Keratinocyte (primary cell): ENCODE measurements around the gene FAM184B. TPM values are rescaled to one million over a fixed set of nuclear protein-coding genes. Genes with fewer than 3 reads are reported as not detected.

Experiments used
- DNase-seq: peaks from one replicate; pipeline ENCODE4 v3.0.0-alpha.2; 2011; ENCODE audit warnings: low read depth, missing footprints, low spot score
- FAIRE-seq: peaks from 2 replicates; lab custom pipeline; 2011; peaks lifted over from hg19 to GRCh38; lab: Jason Lieb, UNC
- H2AFZ ChIP-seq: 2 replicates; pipeline ENCODE4 v1.6.0; 2012; ENCODE audit warnings: low read length, control low read depth, inconsistent platforms; ENCODE audit not compliant: control insufficient read depth
- H3K27ac ChIP-seq: 2 replicates; pipeline ENCODE4 v1.5.1; 2011; ENCODE audit warnings: low read length; ENCODE audit not compliant: control insufficient read depth, insufficient read depth
- H3K27me3 ChIP-seq: 3 replicates; pipeline ENCODE4 v1.6.0; 2011; ENCODE audit warnings: low read length; ENCODE audit not compliant: control insufficient read depth, insufficient read depth; ENCODE audit errors: extremely low read depth
- H3K36me3 ChIP-seq, 2 experiments: 2 replicates in 1 of 2; 3 replicates in 1 of 2; pipeline ENCODE4 v1.5.1; 2011; ENCODE audit warnings: low read length in 2 of 2, mild to moderate bottlenecking in 1 of 2; ENCODE audit not compliant: control insufficient read depth in 2 of 2, insufficient read depth in 2 of 2; ENCODE audit errors: extremely low read depth in 1 of 2
- H3K4me1 ChIP-seq: 3 replicates; pipeline ENCODE4 v1.5.1; 2011; ENCODE audit warnings: low read length; ENCODE audit not compliant: control insufficient read depth, insufficient read depth; ENCODE audit errors: extremely low read depth
- H3K4me2 ChIP-seq: 3 replicates; pipeline ENCODE4 v1.6.0; 2011; ENCODE audit warnings: low read depth, low read length; ENCODE audit not compliant: control insufficient read depth, insufficient read depth; ENCODE audit errors: extremely low read depth
- H3K4me3 ChIP-seq, 3 experiments: fragments of 200-600 bp in 1 of 3; sonication (generic) in 1 of 3; 2 replicates in 2 of 3; 3 replicates in 1 of 3; pipeline ENCODE4 v1.5.1; 2011 to 2016; ENCODE audit warnings: low read length in 3 of 3, mild to moderate bottlenecking in 3 of 3, control low read depth in 2 of 3, inconsistent platforms in 1 of 3, low read depth in 1 of 3, mixed read lengths in 1 of 3, mixed run types in 1 of 3, moderate library complexity in 1 of 3; ENCODE audit not compliant: control insufficient read depth in 2 of 3, insufficient read depth in 2 of 3; ENCODE audit errors: extremely low read depth in 1 of 3
- H3K79me2 ChIP-seq: 2 replicates; pipeline ENCODE4 v1.6.0; 2012; ENCODE audit warnings: low read length; ENCODE audit not compliant: control insufficient read depth, insufficient read depth
- H3K9ac ChIP-seq: 3 replicates; pipeline ENCODE4 v1.6.0; 2011; ENCODE audit warnings: low read length; ENCODE audit not compliant: control insufficient read depth, insufficient read depth; ENCODE audit errors: extremely low read depth
- H3K9me1 ChIP-seq: 3 replicates; pipeline ENCODE4 v1.6.0; 2011; ENCODE audit warnings: low read length; ENCODE audit not compliant: control insufficient read depth, insufficient read depth; ENCODE audit errors: extremely low read depth
- H3K9me3 ChIP-seq: 2 replicates; pipeline ENCODE4 v1.5.1; 2012; ENCODE audit warnings: low read depth, low read length; ENCODE audit not compliant: control insufficient read depth
- H4K20me1 ChIP-seq: 3 replicates; pipeline ENCODE4 v1.6.0; 2011; ENCODE audit warnings: low read length; ENCODE audit not compliant: control insufficient read depth, insufficient read depth; ENCODE audit errors: extremely low read depth
- EZH2 ChIP-seq: IDR thresholded peaks from one replicate; pipeline ENCODE4 v1.6.1; 2012; ENCODE audit warnings: inconsistent platforms, mild to moderate bottlenecking, low read length, moderate library complexity
- dilution Hi-C: fragments of 300-500 bp; cut with MboI; formaldehyde crosslinking; loops from one replicate; pipeline ENCODE4 v1.7.0; 2020; ENCODE audit warnings: low sequenced_read_pairs; ENCODE audit not compliant: extremely low pct_ligation_motif_present
- polyA plus RNA-seq, 5 experiments: library from polyadenylated mRNA; depleted of rRNA in 3 of 5; stranded (reverse) in 3 of 5; stranded (forward) in 1 of 5; unstranded in 1 of 5; fragments of >200 nt; gene quantifications; 1 replicate in 1 of 5; 2 replicates in 3 of 5; 3 replicates in 1 of 5; pipeline versions ENCODE4 v1.2.1 to v1.2.3, GENCODE V29; 2011 to 2012; ENCODE audit warnings: missing spikeins in 2 of 5, low read depth in 1 of 5, low replicate concordance in 1 of 5
- TF ChIP-seq, protein P1 (sequence below), 3 experiments: IDR thresholded peaks in 1 of 3; conservative IDR thresholded peaks in 1 of 3; optimal IDR thresholded peaks in 1 of 3; 2 replicates in 2 of 3; 3 replicates in 1 of 3; pipeline versions ENCODE3 to v1.5.1; 2011; ENCODE audit warnings: low read length in 3 of 3, mild to moderate bottlenecking in 3 of 3, moderate library complexity in 2 of 3, control low read depth in 1 of 3, inconsistent platforms in 1 of 3; ENCODE audit not compliant: insufficient read depth in 2 of 3; ENCODE audit errors: extremely low read depth in 1 of 3

FAM184B gene
- polyA plus RNA-seq, 1 donor (not counting 4 experiments of a cell fraction or from before 2014, with no cell fraction given), result 0.01 TPM

DNA sequence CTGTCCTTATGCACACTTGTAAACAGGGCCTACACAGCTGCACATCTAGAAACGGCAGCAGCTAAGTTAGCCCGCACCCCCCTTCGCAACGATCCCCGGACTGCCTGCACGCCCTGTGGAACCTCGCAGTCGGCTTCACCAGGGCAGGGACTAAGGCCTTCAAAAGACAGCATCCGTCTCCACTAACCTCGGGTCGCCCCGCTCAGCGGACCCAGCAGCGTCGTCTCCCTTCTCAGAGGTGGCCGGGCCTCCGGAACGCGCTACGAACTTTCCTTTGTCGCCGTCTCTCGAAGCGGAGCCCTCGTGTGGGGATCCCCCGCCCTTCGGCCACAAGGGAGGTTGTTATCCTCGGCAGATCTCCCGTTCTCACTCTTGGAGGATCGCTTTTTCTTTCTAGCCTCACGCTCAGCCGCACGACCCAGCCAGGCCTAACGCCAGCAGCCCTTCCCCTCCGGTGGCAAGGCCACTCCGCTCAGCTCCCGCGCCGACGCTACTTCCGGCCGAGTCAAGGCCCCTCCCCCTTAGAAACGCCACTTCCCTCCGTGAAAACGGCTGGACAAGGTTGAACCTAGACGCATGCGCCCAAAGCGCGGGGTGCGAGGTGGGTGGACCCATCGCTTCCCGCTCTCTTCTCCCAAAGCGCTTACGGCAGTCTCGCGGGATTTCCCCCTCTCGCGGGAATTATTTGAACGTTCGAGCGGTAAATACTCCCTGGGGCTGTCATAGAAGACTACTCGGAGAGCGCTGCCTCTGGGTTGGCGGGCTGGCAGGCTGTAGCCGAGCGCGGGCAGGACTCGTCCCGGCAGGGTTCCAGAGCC, 29.0 kb upstream of the FAM184B start, which contains the start of the genes DCAF16 and NCAPG:
Gene DCAF16 (minus strand): TSS at position 498 of the 818 bp plus-strand sequence. CDS start 6,616 bp downstream, outside the sequence.
Gene NCAPG (plus strand): TSS at position 720 of the 818 bp plus-strand sequence. CDS start 99 bp downstream, outside the sequence.
- H3K79me2 ChIP-seq, result peaks cover 91% of the 10 kb centered on the region
- no peaks in the 10 kb centered on the region for H3K9me1 ChIP-seq
- no peaks in the 10 kb centered on the region for H3K27me3 ChIP-seq
- peak within 1 kb of the TSS; percentile 83 to 95 (median 90) for H3K4me3 ChIP-seq
- dilution Hi-C loops, result no loop called here
- no peaks in the 10 kb centered on the region for H4K20me1 ChIP-seq
- peak within 1 kb of the TSS; percentile 96 for H2AFZ ChIP-seq
- H3K9me3 ChIP-seq, result no peaks in the 10 kb centered on the region
- TF ChIP-seq, protein P1, sequence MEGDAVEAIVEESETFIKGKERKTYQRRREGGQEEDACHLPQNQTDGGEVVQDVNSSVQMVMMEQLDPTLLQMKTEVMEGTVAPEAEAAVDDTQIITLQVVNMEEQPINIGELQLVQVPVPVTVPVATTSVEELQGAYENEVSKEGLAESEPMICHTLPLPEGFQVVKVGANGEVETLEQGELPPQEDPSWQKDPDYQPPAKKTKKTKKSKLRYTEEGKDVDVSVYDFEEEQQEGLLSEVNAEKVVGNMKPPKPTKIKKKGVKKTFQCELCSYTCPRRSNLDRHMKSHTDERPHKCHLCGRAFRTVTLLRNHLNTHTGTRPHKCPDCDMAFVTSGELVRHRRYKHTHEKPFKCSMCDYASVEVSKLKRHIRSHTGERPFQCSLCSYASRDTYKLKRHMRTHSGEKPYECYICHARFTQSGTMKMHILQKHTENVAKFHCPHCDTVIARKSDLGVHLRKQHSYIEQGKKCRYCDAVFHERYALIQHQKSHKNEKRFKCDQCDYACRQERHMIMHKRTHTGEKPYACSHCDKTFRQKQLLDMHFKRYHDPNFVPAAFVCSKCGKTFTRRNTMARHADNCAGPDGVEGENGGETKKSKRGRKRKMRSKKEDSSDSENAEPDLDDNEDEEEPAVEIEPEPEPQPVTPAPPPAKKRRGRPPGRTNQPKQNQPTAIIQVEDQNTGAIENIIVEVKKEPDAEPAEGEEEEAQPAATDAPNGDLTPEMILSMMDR (optimal IDR thresholded peaks at IDR 0.05 in 1 of 3, IDR thresholded peaks at IDR 0.05 in 1 of 3, conservative IDR thresholded peaks at IDR 0.05 in 1 of 3; ENCODE audit: extremely low read depth in 1 of 3, insufficient read depth in 2 of 3, low read length in 3 of 3), result no peak
- no peak for TF ChIP-seq EZH2
- H3K4me2 ChIP-seq, result peak within 1 kb of the TSS; percentile 95
- H3K36me3 ChIP-seq, result peaks cover 0 to 9% of the 10 kb centered on the region in 2 experiments
- DNase-seq, result peak; percentile 87
- peak; percentile 91 for FAIRE-seq
- H3K4me1 ChIP-seq, result peaks cover 17% of the 10 kb centered on the region
- H3K27ac ChIP-seq, result peak within 1 kb of the TSS; percentile 92
- H3K9ac ChIP-seq, result peak within 1 kb of the TSS; percentile 93

DNA sequence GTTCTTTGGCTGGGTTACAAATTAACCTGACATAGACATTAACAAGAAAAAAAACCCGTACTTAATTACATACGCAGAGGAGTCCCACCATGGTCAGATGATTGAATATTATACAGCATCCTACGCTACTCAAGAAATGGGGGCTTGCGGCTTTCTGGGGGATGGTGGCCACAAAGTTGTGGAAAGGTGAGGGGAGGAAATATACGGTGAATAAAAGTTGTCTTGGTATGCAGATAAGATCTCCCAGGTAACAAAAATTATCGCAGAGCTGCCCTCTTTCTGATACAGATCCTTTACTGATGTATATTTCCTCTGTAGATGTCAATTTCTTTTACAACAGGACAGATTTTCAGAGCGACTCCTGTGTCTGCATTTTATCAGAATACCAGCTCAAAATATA, 28.2 kb upstream of the FAM184B start:
- dilution Hi-C loops, result no loop called here
- peak overlapping the region; percentile 95 for H3K4me2 ChIP-seq
- peaks cover 90% of the 10 kb centered on the region for H3K79me2 ChIP-seq
- TF ChIP-seq, protein P1 (optimal IDR thresholded peaks at IDR 0.05 in 1 of 3, IDR thresholded peaks at IDR 0.05 in 1 of 3, conservative IDR thresholded peaks at IDR 0.05 in 1 of 3; ENCODE audit: extremely low read depth in 1 of 3, insufficient read depth in 2 of 3, low read length in 3 of 3), result no peak
- TF ChIP-seq EZH2, result no peak
- H3K36me3 ChIP-seq, result peaks cover under 1 to 9% of the 10 kb centered on the region in 2 experiments
- H3K27ac ChIP-seq, result peak overlapping the region; percentile 92
- no peaks in the 10 kb centered on the region for H3K27me3 ChIP-seq
- peaks cover 17% of the 10 kb centered on the region for H3K4me1 ChIP-seq
- peak overlapping the region; percentile 69 to 95 (median 83) for H3K4me3 ChIP-seq
- DNase-seq (no peak), FAIRE-seq (no peak)
- no peak overlapping the region for H2AFZ ChIP-seq
- no peaks in the 10 kb centered on the region for H3K9me1 ChIP-seq
- H3K9me3 ChIP-seq, result no peaks in the 10 kb centered on the region
- H4K20me1 ChIP-seq, result no peaks in the 10 kb centered on the region
- peak overlapping the region; percentile 93 for H3K9ac ChIP-seq
